B cell (primary cell): ENCODE data around the gene EIPR1. TPM values are rescaled to one million over a fixed set of nuclear protein-coding genes. Genes with fewer than 3 reads are reported as not detected.

Experiments
- ATAC-seq: fragments of 200-7000 bp; cut with Tn5 transposase; one replicate; pipeline ENCODE4 v1.10.0; 2021; ENCODE audit warnings: low read depth, mild to moderate bottlenecking, moderate number of reproducible peaks, moderate library complexity
- CTCF ChIA-PET: fragments of 350-600 bp; sonication (Branson Sonifier 250); formaldehyde crosslinking; loops from one replicate; lab custom pipeline; 2021; ENCODE audit warnings: antibody characterized with exemption, inconsistent platforms; lab: Charles Lee
- POLR2A ChIA-PET: fragments of 350-600 bp; sonication (Branson Sonifier 250); formaldehyde crosslinking; loops from one replicate; lab custom pipeline; 2021; ENCODE audit warnings: antibody characterized with exemption; lab: Charles Lee
- DNase-seq: peaks from one replicate; pipeline ENCODE4 v3.0.0; 2013
- H2AFZ ChIP-seq: 2 replicates; pipeline ENCODE4 v1.6.1; 2012; ENCODE audit warnings: mild to moderate bottlenecking, low read depth, low read length; ENCODE audit not compliant: insufficient read depth, poor library complexity, severe bottlenecking
- H3K27ac ChIP-seq, 2 donors: 1 replicate in 1 of 2; 2 replicates in 1 of 2; pipeline ENCODE4 v1.5.1; 2012 to 2013; ENCODE audit warnings: low read length in 2 of 2, mild to moderate bottlenecking in 2 of 2, moderate library complexity in 1 of 2
- H3K27me3 ChIP-seq, 4 experiments: fragments of 200-600 bp in 1 of 4; sonication (generic) in 1 of 4; replicated peaks in 1 of 4; 1 replicate in 2 of 4; 2 replicates in 2 of 4; pipeline versions ENCODE4 v1.6.1 to v1.7.0; 2013 to 2016; ENCODE audit warnings: low read length in 3 of 4, mild to moderate bottlenecking in 2 of 4, mixed read lengths in 1 of 4, moderate library complexity in 1 of 4; ENCODE audit not compliant: insufficient read depth in 4 of 4, control insufficient read depth in 3 of 4; ENCODE audit errors: control extremely low read depth in 1 of 4
- H3K36me3 ChIP-seq, 2 experiments: replicated peaks in 1 of 2; 1 replicate in 1 of 2; 2 replicates in 1 of 2; pipeline versions ENCODE4 v1.6.1 to v1.7.1; 2013; ENCODE audit warnings: low read length in 1 of 2; ENCODE audit not compliant: insufficient read depth in 2 of 2, control insufficient read depth in 1 of 2; ENCODE audit errors: control extremely low read depth in 1 of 2, extremely low read depth in 1 of 2
- H3K4me1 ChIP-seq, 2 donors: fragments of 200-600 bp in 1 of 2; sonication (generic) in 1 of 2; 1 replicate in 1 of 2; 2 replicates in 1 of 2; pipeline versions ENCODE4 v1.5.1 to v1.6.1; 2013 to 2017; ENCODE audit warnings: low read length in 2 of 2; ENCODE audit not compliant: control insufficient read depth in 2 of 2, insufficient read depth in 2 of 2
- H3K4me2 ChIP-seq: replicated peaks from 2 replicates; pipeline ENCODE3; 2012; ENCODE audit warnings: mild to moderate bottlenecking, low read depth, low read length; ENCODE audit not compliant: poor library complexity, severe bottlenecking
- H3K4me3 ChIP-seq, 5 experiments: fragments of 200-600 bp in 1 of 5; sonication (generic) in 1 of 5; 1 replicate in 3 of 5; 2 replicates in 2 of 5; pipeline versions ENCODE4 v1.5.1 to v1.7.0; 2011 to 2016; ENCODE audit warnings: low read length in 4 of 5, mild to moderate bottlenecking in 4 of 5, low read depth in 2 of 5, control low read depth in 1 of 5, moderate library complexity in 1 of 5; ENCODE audit not compliant: insufficient read depth in 1 of 5; ENCODE audit errors: control extremely low read depth in 1 of 5, extremely low read depth in 1 of 5
- H3K79me2 ChIP-seq: fragments of 200-600 bp; sonication (generic); one replicate; pipeline ENCODE4 v1.6.0; 2016; ENCODE audit warnings: low read length; ENCODE audit not compliant: control insufficient read depth, insufficient read depth
- H3K9ac ChIP-seq: fragments of 200-600 bp; sonication (generic); 2 replicates; pipeline ENCODE4 v1.6.1; 2017; ENCODE audit warnings: mild to moderate bottlenecking, low read length, moderate library complexity
- H3K9me3 ChIP-seq, 3 donors: one replicate each; pipeline versions ENCODE4 v1.6.1 to v1.7.1; 2013; ENCODE audit warnings: low read length in 2 of 3; ENCODE audit not compliant: control insufficient read depth in 2 of 3, insufficient read depth in 1 of 3; ENCODE audit errors: control extremely low read depth in 1 of 3
- H4K20me1 ChIP-seq: 2 replicates; pipeline ENCODE4 v1.6.0; 2012; ENCODE audit warnings: mild to moderate bottlenecking, low read length; ENCODE audit not compliant: insufficient read depth, control insufficient read depth, poor library complexity, severe bottlenecking
- H3K27ac Mint-ChIP-seq: one replicate; pipeline ENCODE4 v1.8.0; 2021; ENCODE audit warnings: mixed read lengths
- H3K27me3 Mint-ChIP-seq: one replicate; pipeline ENCODE4 v1.8.0; 2021; ENCODE audit warnings: mixed read lengths
- H3K4me1 Mint-ChIP-seq: one replicate; pipeline ENCODE4 v1.8.0; 2021; ENCODE audit warnings: mixed read lengths
- H3K4me3 Mint-ChIP-seq: one replicate; pipeline ENCODE4 v1.8.0; 2021; ENCODE audit warnings: mixed read lengths
- H3K9me3 Mint-ChIP-seq: one replicate; pipeline ENCODE4 v1.8.0; 2022; ENCODE audit warnings: mixed read lengths; ENCODE audit not compliant: insufficient read depth
- EZH2 ChIP-seq: IDR thresholded peaks from 2 replicates; pipeline ENCODE4 v1.6.1; 2012; ENCODE audit warnings: borderline replicate concordance, low read depth, mild to moderate bottlenecking, moderate library complexity, low read length; ENCODE audit not compliant: insufficient read depth, poor library complexity, severe bottlenecking
- WGBS: methylation state at CpG from one replicate; pipeline ENCODE4 v1.1.5; 2013; ENCODE audit warnings: missing lambda C conversion rate; ENCODE audit not compliant: insufficient coverage; 5-methylcytosine and 5-hydroxymethylcytosine counted together
- intact Hi-C: fragments of 100-400 bp; cut with micrococcal nuclease; formaldehyde crosslinking; loops from one replicate; pipeline ENCODE4 v1.10.0; 2022
- polyA plus RNA-seq: library from polyadenylated mRNA; depleted of rRNA; stranded (reverse); fragments of >200 nt; gene quantifications from 2 replicates; pipeline ENCODE4 v1.2.3, GENCODE V29; 2012
- total RNA-seq, 2 donors: library from RNA; stranded (reverse); fragments of 120-200 nt in 1 of 2; gene quantifications; 1 replicate in 1 of 2; 2 replicates in 1 of 2; pipeline versions ENCODE4 v1.2.3 to v1.2.4, GENCODE V29; 2013 to 2022
- TF ChIP-seq, protein P1 (sequence below): fragments of 200-600 bp; IDR thresholded peaks from one replicate; pipeline ENCODE4 v1.8.0; 2022; ENCODE audit warnings: antibody characterized with exemption, mild to moderate bottlenecking

The EIPR1 gene
- total and polyA plus RNA-seq, 2 donors (not counting 1 experiment from before 2014, with no cell fraction given), result 31.8 to 37.0 TPM

GRCh38 chr2:3420076-3420768 is 42.6 kb upstream of the EIPR1 start:
- Mint-ChIP-seq H3K9me3 (no peaks in the 10 kb centered on the region), H3K27me3 (no peaks in the 10 kb centered on the region), H3K4me3 (no peak overlapping the region), H3K4me1 (peaks cover 7% of the 10 kb centered on the region), H3K27ac (peak overlapping the region; percentile 1)
- Histone ChIP-seq H3K9me3 (peaks cover 0 to 1% (median 0%) of the 10 kb centered on the region in 3 donors), H2AFZ (no peak overlapping the region), H3K27me3 (no peaks in the 10 kb centered on the region), H3K4me1 (peaks cover 0 to 6% of the 10 kb centered on the region in 2 donors), H3K36me3 (peaks cover under 1 to 58% of the 10 kb centered on the region in 2 experiments), H3K9ac (no peak overlapping the region), H3K4me3 (no peak overlapping the region), H3K27ac (no peak overlapping the region), H3K79me2 (peaks cover 9% of the 10 kb centered on the region), H3K4me2 (no peak overlapping the region), H4K20me1 (peaks cover 13% of the 10 kb centered on the region)
- CTCF ChIA-PET, result interaction anchor here (1.0 to 1.4 kb wide), 5 partner anchors 9 to 303 kb away, joined by 3 to 5 read pairs (median 4); no protein-coding TSS in a partner anchor
- 71% methylated on average over 9 of the region's 13 CpGs for WGBS
- intact Hi-C loops, result no loop called here
- POLR2A ChIA-PET, result interaction anchor here (0.6 kb wide), 1 partner anchor 232 kb away, joined by 7 read pairs; no protein-coding TSS in a partner anchor
- no peak for DNase-seq
- TF ChIP-seq, protein P1, sequence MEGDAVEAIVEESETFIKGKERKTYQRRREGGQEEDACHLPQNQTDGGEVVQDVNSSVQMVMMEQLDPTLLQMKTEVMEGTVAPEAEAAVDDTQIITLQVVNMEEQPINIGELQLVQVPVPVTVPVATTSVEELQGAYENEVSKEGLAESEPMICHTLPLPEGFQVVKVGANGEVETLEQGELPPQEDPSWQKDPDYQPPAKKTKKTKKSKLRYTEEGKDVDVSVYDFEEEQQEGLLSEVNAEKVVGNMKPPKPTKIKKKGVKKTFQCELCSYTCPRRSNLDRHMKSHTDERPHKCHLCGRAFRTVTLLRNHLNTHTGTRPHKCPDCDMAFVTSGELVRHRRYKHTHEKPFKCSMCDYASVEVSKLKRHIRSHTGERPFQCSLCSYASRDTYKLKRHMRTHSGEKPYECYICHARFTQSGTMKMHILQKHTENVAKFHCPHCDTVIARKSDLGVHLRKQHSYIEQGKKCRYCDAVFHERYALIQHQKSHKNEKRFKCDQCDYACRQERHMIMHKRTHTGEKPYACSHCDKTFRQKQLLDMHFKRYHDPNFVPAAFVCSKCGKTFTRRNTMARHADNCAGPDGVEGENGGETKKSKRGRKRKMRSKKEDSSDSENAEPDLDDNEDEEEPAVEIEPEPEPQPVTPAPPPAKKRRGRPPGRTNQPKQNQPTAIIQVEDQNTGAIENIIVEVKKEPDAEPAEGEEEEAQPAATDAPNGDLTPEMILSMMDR, result no peak
- no peak for ATAC-seq

GRCh38 chr2:3418766-3419404 is 41.3 kb upstream of the EIPR1 start:
- CTCF ChIA-PET, result interaction anchor here (1.0 kb wide), 1 partner anchor 304 kb away, joined by 4 read pairs; no protein-coding TSS in a partner anchor
- intact Hi-C loops, result no loop called here
- TF ChIP-seq EZH2, result no peak
- TF ChIP-seq, protein P1, result no peak
- Histone ChIP-seq H3K4me2 (no peak overlapping the region), H3K4me3 (no peak overlapping the region), H3K9ac (no peak overlapping the region), H3K4me1 (peaks cover 0 to 6% of the 10 kb centered on the region in 2 donors), H3K9me3 (peaks cover 0 to 2% (median 0%) of the 10 kb centered on the region in 3 donors), H2AFZ (no peak overlapping the region), H4K20me1 (peaks cover 4% of the 10 kb centered on the region), H3K36me3 (peaks cover 5 to 53% of the 10 kb centered on the region in 2 experiments), H3K27me3 (no peaks in the 10 kb centered on the region), H3K79me2 (peaks cover 15% of the 10 kb centered on the region), H3K27ac (no peak overlapping the region)
- H3K9me3 Mint-ChIP-seq, result no peaks in the 10 kb centered on the region
- H3K4me1 Mint-ChIP-seq, result peaks cover 6% of the 10 kb centered on the region
- no peak overlapping the region for H3K27ac Mint-ChIP-seq
- DNase-seq, result no peak
- no peak for ATAC-seq
- H3K4me3 Mint-ChIP-seq, result no peak overlapping the region
- no peaks in the 10 kb centered on the region for H3K27me3 Mint-ChIP-seq
- POLR2A ChIA-PET, result no interaction called here
- 91% methylated on average over 4 of the region's 11 CpGs for WGBS
